K562 (cell line): ENCODE results near the gene CNTF. TPM values are rescaled to one million over a fixed set of nuclear protein-coding genes. Genes with fewer than 3 reads are reported as not detected.
A peak's percentile ranks its signal among the peaks of the same experiment; 100 is the strongest.

ENCODE experiments used
- FOXP1 ChIP-seq: sonication (generic); formaldehyde crosslinking; IDR thresholded peaks from 2 replicates; pipeline ENCODE4 v1.8.0; 2022; ENCODE audit warnings: mild to moderate bottlenecking, missing genetic modification reagents
- KLF13 ChIP-seq: fragments of 450-650 bp; IDR thresholded peaks from 2 replicates; pipeline ENCODE4 v1.6.1; 2016; ENCODE audit warnings: missing genetic modification characterization, low read depth, mild to moderate bottlenecking, missing compliant biosample characterization, moderate library complexity, borderline replicate concordance
- KLF6 ChIP-seq: fragments of 250-450 bp; sonication (Bioruptor Pico); IDR thresholded peaks from 2 replicates; pipeline ENCODE4 v1.4.0; 2020; ENCODE audit warnings: mild to moderate bottlenecking, moderate library complexity, borderline replicate concordance
- POLR2B ChIP-seq: fragments of 450-650 bp; IDR thresholded peaks from 2 replicates; pipeline ENCODE4 v1.6.1; 2018; ENCODE audit warnings: low read depth; ENCODE audit not compliant: partially characterized antibody
- PYGO2 ChIP-seq: fragments of 450-650 bp; IDR thresholded peaks from 2 replicates; pipeline ENCODE4 v1.6.1; 2016; ENCODE audit warnings: mild to moderate bottlenecking, missing genetic modification characterization, moderate library complexity, missing compliant biosample characterization
- TAL1 ChIP-seq: fragments of 450-650 bp; IDR thresholded peaks from 2 replicates; pipeline ENCODE4 v1.6.1; 2016; ENCODE audit warnings: mild to moderate bottlenecking
- XRCC3 ChIP-seq: fragments of 450-650 bp; IDR thresholded peaks from 2 replicates; pipeline ENCODE4 v1.6.1; 2017; ENCODE audit warnings: mild to moderate bottlenecking, moderate library complexity
- polyA plus RNA-seq, 8 experiments: library from polyadenylated mRNA; depleted of rRNA in 4 of 8; stranded (reverse) in 5 of 8; unstranded in 3 of 8; fragments of >200 nt; fragmentation: Nextera tagmentation in 2 of 8; fragmentation: Illumina TruSeq in 1 of 8; extraction: Ambion mirVana in 2 of 8; extraction: Trizol in 1 of 8; gene quantifications; 2 replicates each; pipeline versions ENCODE4 v1.2.1 to v1.2.3, GENCODE V29; 2011 to 2014; ENCODE audit warnings: inconsistent platforms in 1 of 8, missing spikeins in 1 of 8
- total RNA-seq, 7 experiments: library from RNA; depleted of rRNA in 6 of 7; stranded (reverse); fragments of >200 nt in 6 of 7; fragmentation: Illumina TruSeq in 2 of 7; extraction: Trizol in 2 of 7; gene quantifications; 2 replicates each; pipeline versions ENCODE4 v1.2.1 to v1.2.3, GENCODE V29; 2011 to 2021; ENCODE audit warnings: low replicate concordance in 1 of 7
- TF ChIP-seq, protein P1 (sequence below): sonication (generic); formaldehyde crosslinking; IDR thresholded peaks from 2 replicates; pipeline ENCODE4 v1.8.0; 2023; ENCODE audit warnings: mild to moderate bottlenecking, missing genetic modification reagents
- TF ChIP-seq, protein P2 (sequence below), 2 experiments: IDR thresholded peaks; 2 replicates each; pipeline ENCODE4 v1.6.1; 2011; ENCODE audit warnings: borderline replicate concordance in 1 of 2, control low read depth in 1 of 2, low read depth in 1 of 2, low read length in 1 of 2, mild to moderate bottlenecking in 1 of 2, mixed read lengths in 1 of 2, moderate library complexity in 1 of 2; ENCODE audit not compliant: insufficient read depth in 1 of 2, insufficient read length in 1 of 2, poor library complexity in 1 of 2, severe bottlenecking in 1 of 2; ENCODE audit errors: extremely low read depth in 1 of 2
- TF ChIP-seq, protein P3 (sequence below): fragments of 250-450 bp; sonication (Bioruptor Pico); IDR thresholded peaks from 2 replicates; pipeline ENCODE4 v1.8.0; 2022; ENCODE audit warnings: moderate library complexity, mild to moderate bottlenecking, inconsistent platforms
- TF ChIP-seq, protein P4 (sequence below): fragments of 250-450 bp; sonication (Bioruptor Pico); IDR thresholded peaks from 2 replicates; pipeline ENCODE4 v1.5.0; 2020; ENCODE audit warnings: mild to moderate bottlenecking, borderline replicate concordance
- TF ChIP-seq, protein P5 (sequence below): fragments of 450-650 bp; formaldehyde crosslinking; IDR thresholded peaks from 2 replicates; pipeline ENCODE4 v1.4.0; 2022; ENCODE audit warnings: mild to moderate bottlenecking, moderate library complexity
- TF ChIP-seq, protein P6 (sequence below): fragments of 450-650 bp; IDR thresholded peaks from 2 replicates; pipeline ENCODE4 v1.6.1; 2017; ENCODE audit warnings: antibody characterized with exemption
- TF ChIP-seq, protein P7 (sequence below): sonication (generic); formaldehyde crosslinking; IDR thresholded peaks from 2 replicates; pipeline ENCODE4 v1.8.1; 2023; ENCODE audit warnings: mild to moderate bottlenecking, missing genetic modification reagents

Gene CNTF
- total and polyA plus RNA-seq, 9 of the 15 experiments (the other 6 are each of a cell fraction or from before 2014, with no cell fraction given) = 0.17 to 5.0 (median 2.3) TPM

DNA sequence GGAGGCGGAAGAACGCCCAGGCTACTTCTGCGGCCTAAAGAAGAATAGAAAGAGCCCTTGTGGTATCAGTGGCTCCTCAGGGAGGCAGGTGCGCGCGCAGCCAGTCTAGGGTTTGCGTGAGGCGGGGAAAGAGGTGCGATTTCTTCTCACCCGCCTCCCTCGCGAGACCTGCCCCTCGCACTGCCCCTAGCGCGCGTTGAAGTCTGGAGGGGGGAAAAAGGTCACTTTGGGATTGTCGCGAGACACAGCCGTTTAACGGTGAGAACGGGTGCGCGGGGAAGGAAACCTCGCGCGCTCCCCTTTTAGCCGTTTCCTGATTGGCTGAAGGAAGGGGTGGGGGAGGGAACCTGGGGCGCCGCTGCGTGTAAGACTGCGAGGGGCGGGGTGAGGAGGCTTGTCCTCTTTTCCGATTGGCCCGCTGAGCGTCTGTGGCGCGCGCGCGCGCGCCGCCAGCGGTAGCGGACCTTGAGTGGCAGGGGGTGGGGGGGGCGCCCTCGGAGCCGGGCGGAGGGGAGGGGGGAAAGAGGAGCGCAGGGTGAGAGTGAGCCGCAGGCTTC lies 43.8 kb upstream of the CNTF start, which contains the start of gene ZFP91 (continued):
- TF ChIP-seq, protein P1, sequence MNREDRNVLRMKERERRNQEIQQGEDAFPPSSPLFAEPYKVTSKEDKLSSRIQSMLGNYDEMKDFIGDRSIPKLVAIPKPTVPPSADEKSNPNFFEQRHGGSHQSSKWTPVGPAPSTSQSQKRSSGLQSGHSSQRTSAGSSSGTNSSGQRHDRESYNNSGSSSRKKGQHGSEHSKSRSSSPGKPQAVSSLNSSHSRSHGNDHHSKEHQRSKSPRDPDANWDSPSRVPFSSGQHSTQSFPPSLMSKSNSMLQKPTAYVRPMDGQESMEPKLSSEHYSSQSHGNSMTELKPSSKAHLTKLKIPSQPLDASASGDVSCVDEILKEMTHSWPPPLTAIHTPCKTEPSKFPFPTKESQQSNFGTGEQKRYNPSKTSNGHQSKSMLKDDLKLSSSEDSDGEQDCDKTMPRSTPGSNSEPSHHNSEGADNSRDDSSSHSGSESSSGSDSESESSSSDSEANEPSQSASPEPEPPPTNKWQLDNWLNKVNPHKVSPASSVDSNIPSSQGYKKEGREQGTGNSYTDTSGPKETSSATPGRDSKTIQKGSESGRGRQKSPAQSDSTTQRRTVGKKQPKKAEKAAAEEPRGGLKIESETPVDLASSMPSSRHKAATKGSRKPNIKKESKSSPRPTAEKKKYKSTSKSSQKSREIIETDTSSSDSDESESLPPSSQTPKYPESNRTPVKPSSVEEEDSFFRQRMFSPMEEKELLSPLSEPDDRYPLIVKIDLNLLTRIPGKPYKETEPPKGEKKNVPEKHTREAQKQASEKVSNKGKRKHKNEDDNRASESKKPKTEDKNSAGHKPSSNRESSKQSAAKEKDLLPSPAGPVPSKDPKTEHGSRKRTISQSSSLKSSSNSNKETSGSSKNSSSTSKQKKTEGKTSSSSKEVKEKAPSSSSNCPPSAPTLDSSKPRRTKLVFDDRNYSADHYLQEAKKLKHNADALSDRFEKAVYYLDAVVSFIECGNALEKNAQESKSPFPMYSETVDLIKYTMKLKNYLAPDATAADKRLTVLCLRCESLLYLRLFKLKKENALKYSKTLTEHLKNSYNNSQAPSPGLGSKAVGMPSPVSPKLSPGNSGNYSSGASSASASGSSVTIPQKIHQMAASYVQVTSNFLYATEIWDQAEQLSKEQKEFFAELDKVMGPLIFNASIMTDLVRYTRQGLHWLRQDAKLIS (CRISPR knock-in tag) = no peak
- TF ChIP-seq, protein P2, sequence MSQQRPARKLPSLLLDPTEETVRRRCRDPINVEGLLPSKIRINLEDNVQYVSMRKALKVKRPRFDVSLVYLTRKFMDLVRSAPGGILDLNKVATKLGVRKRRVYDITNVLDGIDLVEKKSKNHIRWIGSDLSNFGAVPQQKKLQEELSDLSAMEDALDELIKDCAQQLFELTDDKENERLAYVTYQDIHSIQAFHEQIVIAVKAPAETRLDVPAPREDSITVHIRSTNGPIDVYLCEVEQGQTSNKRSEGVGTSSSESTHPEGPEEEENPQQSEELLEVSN (IDR thresholded peaks at IDR 0.05; ENCODE audit: borderline replicate concordance in 1 of 2, extremely low read depth in 1 of 2, insufficient read depth in 1 of 2, insufficient read length in 1 of 2, low read depth in 1 of 2, low read length in 1 of 2, poor library complexity in 1 of 2, severe bottlenecking in 1 of 2) = peak; percentile 80 to 85
- TF ChIP-seq, protein P3, sequence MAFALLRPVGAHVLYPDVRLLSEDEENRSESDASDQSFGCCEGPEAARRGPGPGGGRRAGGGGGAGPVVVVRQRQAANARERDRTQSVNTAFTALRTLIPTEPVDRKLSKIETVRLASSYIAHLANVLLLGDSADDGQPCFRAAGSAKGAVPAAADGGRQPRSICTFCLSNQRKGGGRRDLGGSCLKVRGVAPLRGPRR (CRISPR knock-in tag) = no peak
- TF ChIP-seq KLF6 (no peak), TAL1 (no peak), KLF13 (tag) (no peak), PYGO2 (tag) (no peak), POLR2B (peak; percentile 70), FOXP1 (no peak), XRCC3 (no peak)
- TF ChIP-seq, protein P4, sequence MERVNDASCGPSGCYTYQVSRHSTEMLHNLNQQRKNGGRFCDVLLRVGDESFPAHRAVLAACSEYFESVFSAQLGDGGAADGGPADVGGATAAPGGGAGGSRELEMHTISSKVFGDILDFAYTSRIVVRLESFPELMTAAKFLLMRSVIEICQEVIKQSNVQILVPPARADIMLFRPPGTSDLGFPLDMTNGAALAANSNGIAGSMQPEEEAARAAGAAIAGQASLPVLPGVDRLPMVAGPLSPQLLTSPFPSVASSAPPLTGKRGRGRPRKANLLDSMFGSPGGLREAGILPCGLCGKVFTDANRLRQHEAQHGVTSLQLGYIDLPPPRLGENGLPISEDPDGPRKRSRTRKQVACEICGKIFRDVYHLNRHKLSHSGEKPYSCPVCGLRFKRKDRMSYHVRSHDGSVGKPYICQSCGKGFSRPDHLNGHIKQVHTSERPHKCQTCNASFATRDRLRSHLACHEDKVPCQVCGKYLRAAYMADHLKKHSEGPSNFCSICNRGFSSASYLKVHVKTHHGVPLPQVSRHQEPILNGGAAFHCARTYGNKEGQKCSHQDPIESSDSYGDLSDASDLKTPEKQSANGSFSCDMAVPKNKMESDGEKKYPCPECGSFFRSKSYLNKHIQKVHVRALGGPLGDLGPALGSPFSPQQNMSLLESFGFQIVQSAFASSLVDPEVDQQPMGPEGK (CRISPR knock-in tag) = peak; percentile 79
- TF ChIP-seq, protein P5, sequence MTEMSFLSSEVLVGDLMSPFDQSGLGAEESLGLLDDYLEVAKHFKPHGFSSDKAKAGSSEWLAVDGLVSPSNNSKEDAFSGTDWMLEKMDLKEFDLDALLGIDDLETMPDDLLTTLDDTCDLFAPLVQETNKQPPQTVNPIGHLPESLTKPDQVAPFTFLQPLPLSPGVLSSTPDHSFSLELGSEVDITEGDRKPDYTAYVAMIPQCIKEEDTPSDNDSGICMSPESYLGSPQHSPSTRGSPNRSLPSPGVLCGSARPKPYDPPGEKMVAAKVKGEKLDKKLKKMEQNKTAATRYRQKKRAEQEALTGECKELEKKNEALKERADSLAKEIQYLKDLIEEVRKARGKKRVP (CRISPR knock-in tag) = no peak
- TF ChIP-seq, protein P6, sequence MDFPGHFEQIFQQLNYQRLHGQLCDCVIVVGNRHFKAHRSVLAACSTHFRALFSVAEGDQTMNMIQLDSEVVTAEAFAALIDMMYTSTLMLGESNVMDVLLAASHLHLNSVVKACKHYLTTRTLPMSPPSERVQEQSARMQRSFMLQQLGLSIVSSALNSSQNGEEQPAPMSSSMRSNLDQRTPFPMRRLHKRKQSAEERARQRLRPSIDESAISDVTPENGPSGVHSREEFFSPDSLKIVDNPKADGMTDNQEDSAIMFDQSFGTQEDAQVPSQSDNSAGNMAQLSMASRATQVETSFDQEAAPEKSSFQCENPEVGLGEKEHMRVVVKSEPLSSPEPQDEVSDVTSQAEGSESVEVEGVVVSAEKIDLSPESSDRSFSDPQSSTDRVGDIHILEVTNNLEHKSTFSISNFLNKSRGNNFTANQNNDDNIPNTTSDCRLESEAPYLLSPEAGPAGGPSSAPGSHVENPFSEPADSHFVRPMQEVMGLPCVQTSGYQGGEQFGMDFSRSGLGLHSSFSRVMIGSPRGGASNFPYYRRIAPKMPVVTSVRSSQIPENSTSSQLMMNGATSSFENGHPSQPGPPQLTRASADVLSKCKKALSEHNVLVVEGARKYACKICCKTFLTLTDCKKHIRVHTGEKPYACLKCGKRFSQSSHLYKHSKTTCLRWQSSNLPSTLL = no peak
- TF ChIP-seq, protein P7, sequence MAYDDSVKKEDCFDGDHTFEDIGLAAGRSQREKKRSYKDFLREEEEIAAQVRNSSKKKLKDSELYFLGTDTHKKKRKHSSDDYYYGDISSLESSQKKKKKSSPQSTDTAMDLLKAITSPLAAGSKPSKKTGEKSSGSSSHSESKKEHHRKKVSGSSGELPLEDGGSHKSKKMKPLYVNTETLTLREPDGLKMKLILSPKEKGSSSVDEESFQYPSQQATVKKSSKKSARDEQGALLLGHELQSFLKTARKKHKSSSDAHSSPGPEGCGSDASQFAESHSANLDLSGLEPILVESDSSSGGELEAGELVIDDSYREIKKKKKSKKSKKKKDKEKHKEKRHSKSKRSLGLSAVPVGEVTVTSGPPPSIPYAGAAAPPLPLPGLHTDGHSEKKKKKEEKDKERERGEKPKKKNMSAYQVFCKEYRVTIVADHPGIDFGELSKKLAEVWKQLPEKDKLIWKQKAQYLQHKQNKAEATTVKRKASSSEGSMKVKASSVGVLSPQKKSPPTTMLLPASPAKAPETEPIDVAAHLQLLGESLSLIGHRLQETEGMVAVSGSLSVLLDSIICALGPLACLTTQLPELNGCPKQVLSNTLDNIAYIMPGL (CRISPR knock-in tag) = no peak
